Endothelial cell of umbilical vein (primary cell): ENCODE measurements around the gene RGS9BP. TPM values are rescaled to one million over a fixed set of nuclear protein-coding genes. Genes with fewer than 3 reads are reported as not detected.

ENCODE experiments used
- BruUV-seq: library from RNA; stranded (reverse); fragments of 400-500 nt; replicated peaks from 2 replicates; lab custom pipeline; 2021; lab: Mats Ljungman, UMichigan
- CTCF ChIA-PET: fragments of 300-600, 350-600 bp; sonication (Branson Sonifier 250); formaldehyde crosslinking; loops from one replicate; lab custom pipeline; 2021; ENCODE audit warnings: antibody characterized with exemption, inconsistent platforms; lab: Charles Lee
- POLR2A ChIA-PET: fragments of 300-600, 350-600 bp; sonication (Branson Sonifier 250); formaldehyde crosslinking; loops from one replicate; lab custom pipeline; 2021; ENCODE audit warnings: antibody characterized with exemption, inconsistent platforms; lab: Charles Lee
- DNase-seq: peaks from one replicate; pipeline ENCODE4 v3.0.0-alpha.2; 2011; ENCODE audit warnings: low read depth, low spot score
- FAIRE-seq: peaks from 2 replicates; lab custom pipeline; 2011; peaks lifted over from hg19 to GRCh38; lab: Jason Lieb, UNC
- H2AFZ ChIP-seq: 2 replicates; pipeline ENCODE4 v1.6.0; 2012; ENCODE audit warnings: low read depth, low read length, control low read depth, inconsistent platforms
- H3K27ac ChIP-seq: 2 replicates; pipeline ENCODE4 v1.5.1; 2011; ENCODE audit warnings: low read depth, mild to moderate bottlenecking, control low read depth, low read length, moderate library complexity; ENCODE audit not compliant: insufficient read depth
- H3K27me3 ChIP-seq, 2 experiments: 2 replicates each; pipeline versions ENCODE4 v1.6.0 to v1.6.1; 2011; ENCODE audit warnings: low read length in 2 of 2, mixed read lengths in 1 of 2; ENCODE audit not compliant: control insufficient read depth in 2 of 2, insufficient read depth in 2 of 2
- H3K36me3 ChIP-seq, 2 experiments: 2 replicates in 1 of 2; 3 replicates in 1 of 2; pipeline ENCODE4 v1.5.1; 2011; ENCODE audit warnings: low read length in 2 of 2, mild to moderate bottlenecking in 1 of 2, moderate library complexity in 1 of 2; ENCODE audit not compliant: control insufficient read depth in 2 of 2, insufficient read depth in 2 of 2; ENCODE audit errors: extremely low read depth in 1 of 2
- H3K4me1 ChIP-seq: 3 replicates; pipeline ENCODE4 v1.5.1; 2011; ENCODE audit warnings: mild to moderate bottlenecking, low read length; ENCODE audit not compliant: control insufficient read depth, insufficient read depth; ENCODE audit errors: extremely low read depth
- H3K4me2 ChIP-seq: 2 replicates; pipeline ENCODE4 v1.6.1; 2011; ENCODE audit warnings: low read length, control low read depth, mixed read lengths; ENCODE audit not compliant: insufficient read depth
- H3K4me3 ChIP-seq, 3 experiments: fragments of 200-600 bp in 1 of 3; sonication (generic), shearing (Covaris generic) in 1 of 3; replicated peaks in 1 of 3; 2 replicates each; pipeline ENCODE4 v1.5.1; 2011 to 2016; ENCODE audit warnings: control low read depth in 3 of 3, low read length in 3 of 3, mild to moderate bottlenecking in 2 of 3, inconsistent platforms in 1 of 3, low read depth in 1 of 3, moderate library complexity in 1 of 3; ENCODE audit not compliant: insufficient read depth in 1 of 3
- H3K79me2 ChIP-seq: 2 replicates; pipeline ENCODE4 v1.6.0; 2012; ENCODE audit warnings: low read length, inconsistent platforms; ENCODE audit not compliant: control insufficient read depth, insufficient read depth
- H3K9ac ChIP-seq: replicated peaks from 2 replicates; pipeline ENCODE3; 2011; ENCODE audit warnings: low read length, control low read depth; ENCODE audit not compliant: insufficient read depth; ENCODE audit errors: extremely low read depth
- H3K9me1 ChIP-seq: replicated peaks from 3 replicates; pipeline ENCODE4 v1.6.0; 2011; ENCODE audit warnings: mild to moderate bottlenecking, low read length; ENCODE audit not compliant: control insufficient read depth, insufficient read depth; ENCODE audit errors: extremely low read depth
- H3K9me3 ChIP-seq: replicated peaks from 2 replicates; pipeline ENCODE4 v1.5.1; 2012; ENCODE audit warnings: low read length, inconsistent platforms; ENCODE audit not compliant: control insufficient read depth, insufficient read depth
- H4K20me1 ChIP-seq: replicated peaks from 2 replicates; pipeline ENCODE3; 2011; ENCODE audit warnings: mild to moderate bottlenecking, low read length; ENCODE audit not compliant: control insufficient read depth, insufficient read depth; ENCODE audit errors: extremely low read depth
- CTCF ChIP-seq, 2 donors: IDR thresholded peaks; 1 replicate in 1 of 2; 2 replicates in 1 of 2; pipeline ENCODE4 v1.5.1; 2011; ENCODE audit warnings: low read length in 2 of 2, mild to moderate bottlenecking in 2 of 2, moderate library complexity in 2 of 2, control low read depth in 1 of 2, inconsistent platforms in 1 of 2, low read depth in 1 of 2; ENCODE audit not compliant: insufficient read depth in 1 of 2; ENCODE audit errors: extremely low read depth in 1 of 2
- EZH2 ChIP-seq: IDR thresholded peaks from 2 replicates; pipeline ENCODE4 v1.6.1; 2012; ENCODE audit warnings: borderline replicate concordance, low read depth, mild to moderate bottlenecking, moderate library complexity, low read length, inconsistent platforms; ENCODE audit not compliant: severe bottlenecking
- FOS ChIP-seq: IDR thresholded peaks from 2 replicates; pipeline ENCODE4 v1.6.1; 2011; ENCODE audit warnings: mild to moderate bottlenecking, low read length, moderate library complexity, borderline replicate concordance; ENCODE audit not compliant: insufficient read depth
- GATA2 ChIP-seq: IDR thresholded peaks from 2 replicates; pipeline ENCODE4 v1.7.0; 2011; ENCODE audit warnings: low read depth, mild to moderate bottlenecking, moderate library complexity, mixed read lengths, low read length; ENCODE audit not compliant: insufficient read length, insufficient read depth
- JUN ChIP-seq: IDR thresholded peaks from 2 replicates; pipeline ENCODE4 v1.6.1; 2011; ENCODE audit warnings: borderline replicate concordance, low read depth; ENCODE audit not compliant: insufficient read length, insufficient read depth
- MAX ChIP-seq: IDR thresholded peaks from 2 replicates; pipeline ENCODE4 v1.6.1; 2011; ENCODE audit not compliant: insufficient read depth, insufficient read length
- MYC ChIP-seq: IDR thresholded peaks from one replicate; pipeline ENCODE4 v1.6.1; 2011; ENCODE audit warnings: mild to moderate bottlenecking, low read depth, low read length
- POLR2A ChIP-seq: IDR thresholded peaks from 2 replicates; pipeline ENCODE4 v1.6.1; 2012; ENCODE audit warnings: low read depth, mild to moderate bottlenecking, control low read depth, low read length
- POLR2AphosphoS5 ChIP-seq: IDR thresholded peaks from 2 replicates; pipeline ENCODE4 v1.6.1; 2012; ENCODE audit warnings: low read depth, mild to moderate bottlenecking, control low read depth, low read length, moderate library complexity; ENCODE audit not compliant: insufficient read depth
- dilution Hi-C: fragments of 300-500 bp; cut with MboI; formaldehyde crosslinking; loops from one replicate; pipeline ENCODE4 v1.15.0; 2019; ENCODE audit warnings: low sequenced_read_pairs; ENCODE audit not compliant: extremely low pct_ligation_motif_present
- intact Hi-C: fragments of 100-400 bp; cut with micrococcal nuclease; formaldehyde crosslinking; loops from one replicate; pipeline ENCODE4 v1.10.0; 2022
- polyA plus RNA-seq, 4 experiments: library from polyadenylated mRNA; depleted of rRNA in 3 of 4; stranded (reverse) in 3 of 4; unstranded in 1 of 4; fragments of >200 nt; gene quantifications; 2 replicates each; pipeline versions ENCODE4 v1.2.1 to v1.2.3, GENCODE V29; 2011 to 2012; ENCODE audit warnings: missing spikeins in 1 of 4
- total RNA-seq: library from RNA; stranded (reverse); gene quantifications from 2 replicates; pipeline ENCODE4 v1.2.3, GENCODE V29; 2021

The RGS9BP gene
- total and polyA plus RNA-seq, 2 donors (not counting 3 experiments of a cell fraction or from before 2014, with no cell fraction given), result 0.15 TPM; not detected in 1

- no peaks in the 10 kb centered on the region for H3K9me1 ChIP-seq
- H3K4me1 ChIP-seq, result no peaks in the 10 kb centered on the region
- no peak overlapping the region for H3K27ac ChIP-seq
- no peak for TF ChIP-seq JUN
- TF ChIP-seq EZH2, result no peak
- no peak for TF ChIP-seq FOS
- TF ChIP-seq MAX, result no peak
- no peak for TF ChIP-seq MYC
- TF ChIP-seq CTCF (IDR thresholded peaks at IDR 0.05; ENCODE audit: extremely low read depth in 1 of 2, insufficient read depth in 1 of 2, low read depth in 1 of 2, low read length in 2 of 2), result no peak
- no peak for TF ChIP-seq POLR2A
- TF ChIP-seq GATA2, result no peak
- TF ChIP-seq POLR2AphosphoS5, result no peak
- no TSS peak for BruUV-seq
- H3K27me3 ChIP-seq, result peaks cover 16 to 24% of the 10 kb centered on the region in 2 experiments
- no peaks in the 10 kb centered on the region for H3K9me3 ChIP-seq
- dilution Hi-C loops, result no loop called here
- no peaks in the 10 kb centered on the region for H3K79me2 ChIP-seq
- intact Hi-C loops, result no loop called here
- POLR2A ChIA-PET, result no interaction called here
- no peak overlapping the region for H3K4me3 ChIP-seq
- CTCF ChIA-PET, result no interaction called here
- DNase-seq (no peak), FAIRE-seq (no peak)
- H3K36me3 ChIP-seq, result no peaks in the 10 kb centered on the region
- H3K9ac ChIP-seq, result no peak overlapping the region
- no peak overlapping the region for H2AFZ ChIP-seq
- H4K20me1 ChIP-seq, result no peaks in the 10 kb centered on the region
- no peak overlapping the region for H3K4me2 ChIP-seq
These were observed 5.3 kb downstream of the RGS9BP start for GRCh38 chr19:32680986-32681385.
